Ramos (cell line): ENCODE data around the gene COL10A1.

Experiments
- in situ Hi-C: fragments of 300-500 bp; cut with MboI; formaldehyde crosslinking; loops from one replicate; pipeline ENCODE4 v1.14.3; 2022; ENCODE audit warnings: low sequenced_read_pairs; ENCODE audit not compliant: unreplicated experiment

Gene COL10A1

DNA sequence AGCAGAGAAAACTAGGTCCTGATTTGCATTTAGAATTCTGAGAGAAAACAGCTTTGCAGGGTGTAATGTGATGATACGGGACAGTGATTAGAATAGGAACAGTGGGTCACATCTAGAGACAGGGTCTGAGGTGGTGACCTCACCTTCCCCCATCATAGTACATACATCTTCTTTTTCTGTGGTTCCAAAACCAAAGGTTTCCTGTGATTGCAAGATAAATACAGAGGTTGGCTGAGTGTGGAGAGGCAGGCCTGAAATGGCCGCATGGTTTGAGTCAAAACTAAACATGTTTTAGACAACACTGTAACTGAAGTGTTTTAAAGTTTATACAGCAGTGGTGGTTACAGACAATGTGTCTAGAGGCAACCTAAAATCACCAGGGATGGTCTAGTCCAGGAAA lies 35.7 kb downstream of the COL10A1 start:
- in situ Hi-C loops: loop anchor here (10.0 kb wide), 1 partner anchor 75 kb away; no protein-coding TSS in a partner anchor

DNA sequence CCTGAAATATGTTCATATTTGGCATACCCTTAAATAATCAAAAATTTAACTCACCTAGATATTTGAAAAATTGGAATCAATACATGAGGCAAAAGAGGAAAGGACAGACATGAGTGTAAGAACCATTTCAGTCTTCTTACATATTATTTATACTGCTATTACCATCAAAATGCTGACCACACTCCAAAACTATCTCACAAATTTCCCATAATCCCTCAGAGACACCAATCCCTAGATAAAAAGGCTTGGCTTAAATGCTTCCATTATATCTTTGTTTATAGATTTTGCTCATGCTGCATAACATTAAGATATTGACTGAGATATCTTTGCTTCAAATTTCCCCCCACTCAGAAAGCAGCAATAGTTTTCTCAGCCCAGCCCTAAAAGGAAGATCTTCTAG lies 37.0 kb downstream of the COL10A1 start:
- in situ Hi-C loops: no loop called here

DNA sequence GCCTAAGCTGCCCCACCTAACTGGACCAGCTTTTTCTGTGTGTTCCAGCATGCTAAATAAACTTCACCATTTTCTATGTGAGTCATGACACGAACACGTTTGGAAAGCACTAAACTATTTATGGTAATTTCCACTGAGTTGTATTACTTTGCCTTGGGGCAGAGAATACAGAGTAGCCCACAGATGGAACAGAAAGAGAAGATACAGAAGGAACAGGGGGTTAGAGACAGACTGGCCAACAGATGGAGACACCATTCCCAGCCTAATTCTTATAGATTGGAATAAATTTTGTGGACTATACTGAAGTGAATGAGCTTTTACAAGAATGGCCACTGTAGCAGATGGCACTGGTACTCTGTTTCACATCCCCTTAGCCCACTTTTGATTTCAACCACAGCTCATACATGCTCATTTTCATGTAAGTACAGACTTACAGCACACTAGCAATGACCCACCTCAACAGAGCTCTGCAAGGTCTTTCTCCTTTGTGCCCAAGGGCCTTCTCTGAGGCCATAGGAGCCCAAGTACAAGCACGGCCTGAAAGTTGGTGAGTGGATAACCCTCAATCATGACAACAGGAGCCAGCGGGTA lies 38.4 kb downstream of the COL10A1 start:
- in situ Hi-C loops: no loop called here

DNA sequence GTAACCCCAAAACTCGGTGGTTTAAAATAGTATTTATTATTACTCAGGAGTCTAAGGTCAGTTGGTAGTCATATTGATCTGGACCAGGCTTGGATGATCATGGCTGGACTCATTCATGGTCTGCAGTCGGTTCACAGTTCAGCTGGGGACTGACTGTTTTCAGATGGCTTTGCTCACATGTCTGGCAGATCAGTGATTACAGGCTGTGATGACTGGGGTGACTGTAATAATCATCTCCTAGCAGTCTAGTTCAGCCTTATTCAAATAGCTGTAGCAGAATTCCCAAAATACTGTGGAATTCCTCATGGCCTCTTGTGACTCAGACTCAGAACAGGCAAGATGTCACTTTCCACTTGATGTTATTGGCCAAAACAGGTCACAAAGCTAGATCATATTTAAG lies 41.6 kb downstream of the COL10A1 start:
- in situ Hi-C loops: no loop called here

DNA sequence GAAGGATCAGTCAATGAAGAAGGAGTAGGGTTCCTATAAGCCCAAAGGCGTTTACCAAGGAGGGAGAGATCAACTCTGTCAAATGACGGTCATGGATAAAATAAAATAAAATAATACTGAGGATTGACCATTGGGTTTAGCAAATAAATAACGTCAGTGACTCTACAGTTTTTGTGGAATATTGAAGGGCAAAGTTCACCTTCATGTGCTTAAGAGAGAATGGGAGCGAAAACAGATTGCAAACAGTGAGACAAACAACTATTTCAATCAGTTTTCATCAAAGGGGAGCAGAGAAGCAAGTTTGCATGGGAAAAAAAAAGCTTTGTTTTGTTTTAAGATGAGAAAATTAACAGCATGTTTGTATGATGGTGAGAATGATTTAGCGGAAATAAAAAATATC lies 42.9 kb downstream of the COL10A1 start:
- in situ Hi-C loops: no loop called here

DNA sequence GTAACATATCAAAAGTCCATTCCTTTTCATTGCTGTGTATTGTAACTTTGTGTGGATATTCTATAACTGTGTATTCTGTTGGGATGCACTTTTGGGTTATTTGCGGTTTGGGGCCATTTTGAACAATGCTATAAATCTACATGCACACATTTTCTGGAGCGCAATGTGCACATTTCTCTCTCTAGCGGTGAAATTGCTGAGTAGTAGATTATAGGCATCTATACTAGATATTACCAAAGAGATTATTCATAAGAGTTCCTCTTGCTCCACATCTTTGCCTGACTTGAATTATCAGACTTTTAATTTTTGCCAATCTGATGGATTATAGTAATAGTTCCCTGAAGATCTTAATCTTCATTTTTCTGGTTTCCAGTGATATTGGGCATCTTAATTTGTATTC lies 47.0 kb downstream of the COL10A1 start:
- in situ Hi-C loops: no loop called here

DNA sequence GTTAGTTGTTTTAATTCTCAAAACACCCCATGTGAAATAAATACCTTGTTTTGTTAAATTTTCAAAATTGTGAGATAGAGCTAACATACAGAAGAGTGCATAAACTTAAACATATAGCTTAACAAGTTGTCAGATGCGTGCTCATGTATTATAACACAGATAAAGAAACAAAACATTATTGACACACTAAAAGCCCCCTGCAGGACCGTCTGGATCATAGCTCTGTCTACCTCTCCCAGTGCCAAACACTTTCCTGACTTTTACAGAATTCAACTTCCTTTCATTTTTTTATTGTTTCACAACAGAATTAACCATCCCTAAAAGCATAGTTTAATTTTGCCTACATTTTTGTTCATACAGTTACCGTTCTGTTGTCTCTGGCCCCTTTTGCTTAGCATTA lies 47.4 kb downstream of the COL10A1 start:
- in situ Hi-C loops: no loop called here

DNA sequence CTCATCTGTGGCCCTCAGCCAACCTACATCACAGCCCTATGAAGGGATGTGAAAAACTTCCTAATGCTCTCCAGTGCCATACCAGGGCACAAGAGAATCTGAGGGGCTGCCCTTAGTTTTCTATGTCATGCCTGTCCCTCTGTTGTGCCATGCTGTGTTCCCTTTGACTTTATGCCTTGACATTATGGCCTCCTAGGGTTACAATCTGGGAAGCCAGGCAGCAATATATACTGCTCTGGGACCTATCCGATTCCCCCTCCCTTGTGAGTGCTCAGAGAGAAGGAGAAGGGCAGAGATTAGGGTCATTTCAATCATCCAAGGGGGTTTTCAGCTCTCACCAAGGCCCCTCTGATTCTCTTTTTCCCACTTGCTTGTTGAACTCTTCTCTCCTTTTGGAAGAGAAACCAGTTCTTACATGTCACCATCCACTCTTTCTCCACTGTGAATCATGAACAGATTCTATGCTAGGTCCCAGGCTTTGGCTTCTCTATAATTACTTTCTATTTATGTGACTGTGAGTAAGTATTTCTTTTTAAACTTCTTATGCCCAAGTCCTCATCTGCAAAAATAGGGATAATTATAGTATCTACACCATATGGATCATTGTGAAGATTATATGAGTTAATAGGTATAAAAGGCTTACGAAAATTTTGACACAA lies 51.1 kb downstream of the COL10A1 start:
- in situ Hi-C loops: no loop called here

DNA sequence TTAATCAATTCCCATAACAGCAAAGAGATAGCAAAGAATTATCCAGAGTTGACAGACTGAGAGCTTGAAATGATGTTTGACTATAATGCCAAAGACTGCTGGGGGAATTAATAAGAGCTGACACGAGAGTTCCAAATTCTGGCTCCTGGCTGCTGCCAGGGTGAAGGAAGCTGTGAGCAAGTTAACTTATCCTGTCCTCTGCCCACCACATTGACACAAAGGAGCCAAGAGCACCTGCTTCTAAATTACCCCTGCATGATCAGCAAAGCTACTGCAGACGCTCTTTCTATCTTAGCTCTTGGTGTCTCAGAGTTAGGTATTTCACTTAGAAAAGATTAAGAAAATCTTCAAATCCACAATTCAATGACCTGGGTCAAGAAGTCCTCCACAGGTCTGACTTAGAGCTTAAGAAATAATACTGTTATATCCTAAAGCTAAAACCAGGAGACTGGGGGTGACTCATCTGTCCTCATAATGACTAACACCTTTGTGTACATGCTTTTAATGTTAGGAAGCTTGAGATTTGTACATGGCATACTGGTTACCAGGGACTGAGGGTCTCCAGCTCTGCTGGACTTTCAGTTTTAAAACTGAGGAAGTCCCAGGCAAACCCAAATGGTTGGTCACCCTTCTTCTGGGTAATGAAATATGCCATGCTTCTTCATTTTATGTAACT lies 52.0 kb downstream of the COL10A1 start:
- in situ Hi-C loops: no loop called here

DNA sequence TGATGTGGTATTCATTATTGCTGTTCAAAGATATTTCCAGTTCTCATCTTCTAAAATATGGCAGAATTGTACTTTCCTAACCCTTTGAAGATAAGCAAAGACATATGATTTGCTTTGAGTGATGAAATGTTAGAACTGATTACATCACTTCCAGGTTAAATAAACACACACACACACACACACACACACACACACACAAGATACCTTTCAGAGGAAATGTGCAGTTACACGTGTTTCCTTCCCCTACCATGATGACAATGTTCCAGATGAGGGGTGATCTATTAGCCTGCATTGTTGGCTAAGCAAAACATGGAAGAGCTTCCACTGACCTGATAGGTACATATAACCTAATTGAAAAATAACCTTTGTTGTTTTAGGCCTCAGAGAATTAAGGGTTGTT lies 53.6 kb downstream of the COL10A1 start:
- in situ Hi-C loops: no loop called here

DNA sequence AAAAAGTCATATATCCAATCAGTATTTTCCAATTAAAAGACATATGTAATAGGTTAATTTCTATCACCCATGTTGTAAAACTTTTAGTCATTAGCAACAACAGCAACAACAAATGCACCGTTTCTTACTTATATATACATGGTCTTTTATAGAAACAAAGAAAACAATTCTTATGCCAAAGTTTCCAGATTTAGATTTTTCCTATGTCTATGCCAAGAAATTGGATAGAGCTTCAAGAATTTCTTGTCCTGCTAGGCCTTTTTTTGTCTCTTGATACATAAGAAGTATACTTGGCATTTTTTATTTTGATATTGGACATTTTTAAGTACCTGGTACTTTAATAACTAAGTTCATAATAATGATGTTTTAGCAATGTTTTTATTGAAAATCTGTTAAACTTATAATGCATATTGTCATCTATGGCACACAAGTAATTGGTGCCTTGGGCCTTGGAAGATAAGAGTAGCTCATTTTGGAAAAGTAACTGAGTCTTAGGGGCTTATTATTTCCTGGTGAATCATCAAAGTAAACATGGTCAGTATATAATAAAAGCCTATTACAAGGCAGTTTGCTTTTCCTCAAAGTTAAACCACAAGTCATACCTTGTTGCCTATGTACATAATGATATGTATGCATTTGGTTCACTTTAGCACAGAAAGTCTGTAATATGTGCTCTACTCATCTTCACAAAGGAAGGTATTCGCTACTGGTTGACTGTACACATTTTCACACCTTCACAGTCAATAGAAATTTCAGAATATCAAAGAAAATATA lies 55.1 kb downstream of the COL10A1 start:
- in situ Hi-C loops: no loop called here

DNA sequence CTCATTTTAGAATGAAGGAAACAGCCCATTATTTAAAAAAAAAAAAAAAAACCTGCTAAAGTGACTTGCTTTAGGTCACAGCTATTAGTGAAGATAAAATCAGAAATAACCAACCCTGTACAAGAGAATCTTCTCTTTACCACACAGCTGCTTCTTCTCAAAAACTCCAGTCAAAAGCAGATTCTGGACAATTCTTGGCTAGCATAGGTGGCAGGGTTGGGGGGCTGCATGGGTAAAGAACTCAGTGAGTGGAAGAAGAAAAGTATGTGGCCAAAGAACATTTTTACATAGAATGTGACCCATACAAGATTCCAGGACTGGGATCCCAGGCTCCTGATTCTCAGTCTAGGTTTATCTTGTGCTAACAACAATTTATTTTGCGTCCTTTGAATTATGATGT lies 55.8 kb downstream of the COL10A1 start:
- in situ Hi-C loops: no loop called here
